GM21526 (cell line): ENCODE measurements around the gene C19orf67.

Experiments
- ATAC-seq: cut with Tn5 transposase; IDR thresholded peaks from one replicate; pipeline ENCODE4 v1.9.1; 2021; ENCODE audit warnings: moderate library complexity; ENCODE audit not compliant: unreplicated experiment, low FRiP score

The C19orf67 gene

DNA sequence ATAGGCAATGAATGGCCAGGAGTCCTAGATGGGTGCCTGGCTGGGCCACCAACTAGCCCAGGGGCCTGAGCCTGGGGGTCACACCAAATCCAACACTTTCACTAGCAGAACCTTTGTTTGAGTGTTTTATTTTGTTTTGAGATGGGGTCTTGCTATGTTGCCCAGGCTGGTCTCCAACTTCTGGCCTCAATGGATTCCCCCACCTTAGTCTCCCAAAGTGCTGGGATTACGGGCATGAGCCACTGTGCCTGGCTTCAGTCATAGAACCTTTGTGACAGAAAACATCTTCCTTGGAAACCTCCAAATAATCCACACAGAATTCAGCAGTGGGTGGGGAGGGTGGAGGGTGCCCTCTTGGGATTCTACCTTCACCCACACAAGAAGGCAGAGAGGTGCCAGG is 25.9 kb upstream of the C19orf67 start:
- no peak for ATAC-seq

DNA sequence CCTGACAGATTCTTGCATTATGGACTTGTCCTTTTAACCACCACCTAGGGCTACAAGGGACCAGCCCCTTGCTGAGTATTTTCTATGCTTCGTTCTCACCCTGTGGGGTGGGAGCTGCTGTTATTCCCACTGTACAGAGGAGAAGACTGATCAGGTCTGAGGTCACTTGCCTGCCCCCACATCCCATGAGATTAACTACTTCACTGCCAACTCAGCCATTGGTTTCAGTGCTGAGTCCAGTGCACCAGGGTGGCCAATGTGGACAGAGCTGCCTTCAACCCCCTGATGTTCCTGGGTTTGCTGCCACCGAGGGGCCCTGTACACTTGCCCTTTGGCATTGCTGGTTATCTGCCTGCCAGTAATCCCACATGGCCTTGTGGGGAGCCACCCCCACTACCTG is 25.1 kb upstream of the C19orf67 start:
- ATAC-seq = no peak

DNA sequence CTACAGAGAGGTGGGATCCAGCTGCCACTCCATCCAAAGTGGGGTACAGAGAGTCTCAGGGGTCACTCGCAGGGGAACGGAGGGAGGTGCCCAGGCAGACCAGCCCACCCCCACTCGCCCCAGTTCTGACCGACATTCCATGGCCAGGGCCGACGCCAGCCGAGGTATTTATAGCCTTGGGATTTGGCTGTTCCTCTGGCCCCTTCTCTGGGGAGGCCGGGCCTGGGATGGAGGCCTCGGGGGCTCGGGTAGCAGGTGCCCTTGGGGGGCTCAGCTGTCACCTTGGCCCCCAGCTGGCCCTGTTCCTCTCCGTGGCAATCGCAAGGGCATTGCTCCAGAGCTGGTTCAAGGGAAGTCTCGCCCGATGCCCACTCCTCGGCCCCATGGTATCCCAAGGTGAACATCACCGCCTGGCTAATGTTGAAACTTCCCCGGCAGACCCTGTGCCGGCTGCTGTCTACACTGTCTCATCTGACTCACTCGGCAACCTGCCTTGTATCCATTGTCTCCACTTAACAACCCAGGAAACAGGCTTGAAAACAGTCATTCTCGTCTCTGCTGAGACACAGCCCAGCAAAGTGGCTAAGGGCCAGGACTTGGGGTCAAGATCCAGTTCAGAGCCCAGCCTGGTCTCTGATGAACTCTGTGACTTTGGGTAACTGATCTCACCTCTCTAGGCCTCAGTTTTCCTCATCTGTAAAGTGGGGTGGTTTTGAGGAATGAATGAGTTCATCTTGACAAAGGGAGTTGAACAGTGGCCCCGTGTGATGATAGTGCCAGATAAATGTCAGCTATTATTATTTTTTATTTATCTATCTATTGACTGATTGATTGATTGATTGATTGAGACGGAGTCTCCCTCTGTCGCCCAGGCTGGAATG is 22.2 kb upstream of the C19orf67 start:
- ATAC-seq = no peak

DNA sequence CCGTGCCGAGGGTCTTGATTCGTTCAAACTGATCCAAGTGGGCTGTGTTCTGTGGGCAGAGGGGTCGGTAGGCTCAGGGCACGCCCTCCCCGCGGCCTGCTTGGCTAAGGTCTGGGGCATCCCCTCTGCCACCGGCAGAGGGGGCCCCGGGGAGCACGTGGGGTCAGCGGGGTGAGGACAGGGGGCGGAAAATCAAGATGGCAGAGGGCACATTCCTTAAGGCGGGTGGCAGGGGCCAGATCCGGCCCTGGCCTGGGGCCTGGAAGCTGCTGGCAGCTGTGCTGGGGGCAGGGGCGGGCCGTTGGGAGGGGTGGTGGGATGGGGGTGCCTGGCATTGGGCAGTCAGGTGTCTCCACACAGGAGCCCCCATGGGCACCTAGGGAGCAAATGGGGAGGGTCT is 21.3 kb upstream of the C19orf67 start:
- ATAC-seq = no peak

DNA sequence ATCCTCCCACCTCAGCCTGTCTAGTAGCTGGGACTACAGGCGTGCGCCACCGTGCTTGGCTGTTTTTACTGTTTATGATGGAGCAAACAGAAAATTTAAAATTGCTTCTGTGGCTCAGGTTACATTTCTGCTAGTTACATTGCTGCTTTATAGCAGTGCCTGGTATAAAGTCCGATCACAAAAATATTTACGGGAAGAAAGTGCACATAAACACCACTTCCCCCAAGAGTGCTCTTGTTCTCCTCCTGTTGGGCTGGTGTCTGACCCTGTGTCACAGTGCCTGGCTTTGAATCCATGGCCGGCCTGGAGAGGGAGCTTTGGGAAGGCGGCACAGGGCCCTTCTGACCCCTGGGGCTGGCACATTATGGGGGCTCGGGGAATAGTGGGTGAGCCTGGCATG is 20.1 kb upstream of the C19orf67 start:
- no peak for ATAC-seq

DNA sequence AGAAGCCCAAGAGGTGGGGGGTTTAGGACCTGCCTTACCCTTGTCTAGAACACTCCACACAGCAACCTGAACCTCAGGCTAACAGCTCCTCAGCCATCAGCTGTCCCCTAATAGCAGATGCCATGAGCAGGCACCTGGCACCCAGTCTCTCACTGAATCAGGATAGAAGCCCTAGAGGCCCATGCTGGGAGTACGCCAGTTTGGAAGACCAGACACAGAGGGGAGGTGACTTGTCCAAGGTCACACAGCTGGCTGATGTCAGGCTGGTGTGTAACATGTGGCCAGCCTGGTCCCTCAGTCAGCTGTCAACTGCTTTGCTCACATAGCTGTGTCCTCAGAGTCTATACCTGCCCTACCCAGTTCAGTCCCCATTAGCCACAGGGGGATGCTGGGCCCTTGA is 17.7 kb upstream of the C19orf67 start:
- ATAC-seq = no peak

DNA sequence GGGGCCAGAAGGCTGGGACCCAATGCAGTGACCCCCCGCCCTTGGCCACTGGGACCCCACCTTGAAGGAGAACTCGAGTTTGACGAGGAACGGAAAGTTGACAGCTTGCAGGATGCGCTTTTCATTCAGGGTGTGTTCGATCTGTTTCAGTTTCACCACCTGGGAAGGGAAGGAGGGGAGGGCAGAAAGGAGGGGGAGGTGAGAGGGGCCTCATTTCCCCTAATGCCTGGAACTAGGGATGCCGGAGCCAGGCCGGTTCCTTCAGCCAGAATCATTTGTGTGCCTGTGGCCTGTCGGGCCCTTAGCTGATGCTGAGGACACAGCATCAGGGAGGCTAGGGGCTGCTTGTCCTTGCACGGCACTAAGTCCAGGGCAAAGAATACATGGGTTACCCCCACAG is 17.2 kb upstream of the C19orf67 start:
- ATAC-seq = no peak

DNA sequence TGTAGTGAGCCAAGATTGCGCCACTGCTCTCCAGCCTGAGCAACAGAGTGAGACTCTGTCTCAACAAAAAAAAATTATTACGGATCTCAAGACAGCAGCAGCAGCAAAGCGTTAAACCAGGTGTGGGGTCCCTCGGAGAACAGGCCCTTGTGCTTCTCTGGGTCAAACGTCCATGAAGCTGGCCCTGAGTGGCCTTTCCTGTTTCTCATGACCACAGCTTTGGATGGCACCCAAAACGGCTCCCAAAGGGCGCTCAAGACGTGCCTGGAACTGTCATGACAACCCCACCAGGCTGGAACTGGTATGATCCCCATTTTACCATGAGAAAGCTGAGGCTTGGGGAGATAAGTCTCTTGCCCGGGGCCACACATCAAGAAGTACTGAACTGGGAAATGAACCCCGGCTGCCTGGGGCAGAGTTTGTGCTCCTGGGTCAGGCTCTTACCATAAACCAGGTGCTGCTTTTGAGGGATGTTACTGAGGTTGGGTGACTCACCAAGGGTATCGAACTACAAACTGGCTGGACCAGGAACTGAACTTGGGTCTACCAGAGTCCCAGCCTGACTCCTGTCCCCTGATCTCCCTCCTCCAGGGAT is 16.6 kb upstream of the C19orf67 start:
- ATAC-seq = no peak

DNA sequence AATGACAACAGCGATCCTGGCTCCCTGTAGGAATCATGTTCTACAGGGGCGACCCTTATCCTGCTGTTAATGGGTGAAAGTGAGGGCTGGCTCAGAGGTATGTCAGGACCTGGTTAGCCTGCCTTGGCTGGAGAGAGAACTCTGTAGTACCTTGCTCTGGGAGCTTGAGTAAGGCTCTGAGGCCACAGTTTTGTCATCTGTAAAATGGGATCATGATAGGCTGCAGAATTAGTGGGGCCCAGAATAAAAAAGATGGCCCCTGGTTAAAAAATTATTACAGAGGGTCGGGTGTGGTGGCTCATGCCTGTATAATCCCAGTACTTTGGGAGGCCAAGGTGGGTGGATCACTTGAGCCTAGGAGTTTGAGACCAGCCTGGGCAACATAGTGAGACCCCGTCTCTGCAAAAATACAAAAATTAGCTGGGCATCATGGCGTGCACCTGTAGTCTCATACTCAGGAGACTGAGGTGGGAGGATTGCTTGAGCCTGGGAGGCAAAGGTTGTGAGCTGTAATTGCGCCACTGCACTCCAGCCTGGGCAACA is 15.5 kb upstream of the C19orf67 start:
- ATAC-seq = no peak

DNA sequence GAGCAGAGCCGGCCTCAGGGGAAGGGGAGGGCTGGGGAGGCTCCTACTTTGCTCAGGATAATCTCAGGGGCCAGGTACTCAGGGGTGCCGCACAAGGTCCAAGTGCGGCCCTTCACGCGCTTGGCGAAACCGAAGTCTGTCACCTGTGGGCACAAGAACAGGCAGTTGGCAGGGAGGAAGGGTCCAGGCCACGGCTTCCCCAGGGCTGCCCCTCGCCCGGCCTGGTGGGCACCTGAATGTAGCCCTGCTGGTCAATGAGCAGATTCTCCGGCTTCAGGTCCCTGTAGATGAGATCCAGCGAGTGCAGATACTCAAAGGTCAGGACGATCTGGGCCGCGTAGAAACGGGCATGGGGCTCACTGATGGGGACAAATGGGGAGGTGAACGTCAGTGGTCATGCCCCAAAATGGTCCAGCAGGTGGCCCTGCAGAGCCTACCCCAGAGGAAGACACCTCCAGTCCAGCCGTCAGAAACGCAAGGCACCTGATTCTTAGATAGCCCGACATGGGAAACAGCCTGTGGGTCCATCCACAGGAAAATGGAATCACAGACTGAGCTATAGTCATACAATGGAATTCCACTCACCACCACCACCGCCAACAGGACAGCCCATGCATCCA is 12.1 kb upstream of the C19orf67 start:
- no peak for ATAC-seq

DNA sequence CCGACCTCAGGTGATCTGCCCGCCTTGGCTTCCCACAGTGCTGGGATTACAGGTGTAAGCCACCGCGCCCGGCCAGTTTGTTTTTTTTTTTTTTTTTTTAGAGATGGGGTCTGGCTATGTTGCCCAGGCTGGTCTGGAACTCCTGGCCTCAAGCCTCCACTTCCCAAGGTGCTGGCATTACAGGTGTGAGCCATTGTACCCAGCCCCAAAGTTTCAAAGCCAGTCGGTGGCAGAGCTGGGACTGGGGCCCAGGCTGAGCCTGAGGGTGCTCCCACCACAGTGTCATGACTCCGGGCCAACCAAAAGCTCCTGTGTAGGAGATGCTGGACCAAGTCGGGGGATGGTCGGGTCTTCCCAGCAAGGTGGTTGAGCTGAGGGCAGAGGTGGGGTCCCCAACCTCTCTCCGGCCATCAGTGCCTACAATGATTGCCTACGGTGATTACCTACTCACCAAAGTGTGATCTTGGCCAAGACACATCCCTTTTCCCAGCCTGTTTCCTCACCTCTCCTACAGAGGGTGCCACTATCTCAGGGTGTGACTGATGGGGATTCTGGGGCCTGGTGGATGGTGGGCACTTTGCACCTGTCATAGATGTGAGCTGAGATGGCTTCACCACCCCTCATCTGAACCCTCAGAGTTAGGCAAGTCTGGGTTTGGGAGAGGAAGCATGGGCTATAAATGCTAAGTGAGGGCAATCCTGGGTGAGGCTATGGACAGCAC is 10.8 kb upstream of the C19orf67 start:
- ATAC-seq = no peak

DNA sequence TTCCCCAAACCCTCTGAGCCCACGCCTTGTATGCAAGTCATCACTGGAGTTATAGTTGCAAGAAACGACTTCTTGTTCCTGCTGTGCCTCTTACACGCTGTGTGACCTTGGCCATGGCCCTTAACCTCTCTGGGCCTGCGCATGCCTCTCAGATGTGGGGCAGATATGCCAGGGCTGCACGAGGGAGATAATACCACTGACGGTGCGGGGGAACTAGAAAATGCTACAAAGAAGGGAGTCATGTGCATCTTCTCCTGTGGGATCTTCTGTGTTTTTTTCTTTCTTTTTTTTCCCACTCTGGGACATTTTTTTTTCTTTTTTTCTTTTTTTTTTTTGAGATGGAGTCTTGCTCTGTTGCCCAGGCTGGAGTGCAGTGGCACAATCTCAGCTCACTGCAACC is 9.3 kb upstream of the C19orf67 start:
- ATAC-seq = no peak

DNA sequence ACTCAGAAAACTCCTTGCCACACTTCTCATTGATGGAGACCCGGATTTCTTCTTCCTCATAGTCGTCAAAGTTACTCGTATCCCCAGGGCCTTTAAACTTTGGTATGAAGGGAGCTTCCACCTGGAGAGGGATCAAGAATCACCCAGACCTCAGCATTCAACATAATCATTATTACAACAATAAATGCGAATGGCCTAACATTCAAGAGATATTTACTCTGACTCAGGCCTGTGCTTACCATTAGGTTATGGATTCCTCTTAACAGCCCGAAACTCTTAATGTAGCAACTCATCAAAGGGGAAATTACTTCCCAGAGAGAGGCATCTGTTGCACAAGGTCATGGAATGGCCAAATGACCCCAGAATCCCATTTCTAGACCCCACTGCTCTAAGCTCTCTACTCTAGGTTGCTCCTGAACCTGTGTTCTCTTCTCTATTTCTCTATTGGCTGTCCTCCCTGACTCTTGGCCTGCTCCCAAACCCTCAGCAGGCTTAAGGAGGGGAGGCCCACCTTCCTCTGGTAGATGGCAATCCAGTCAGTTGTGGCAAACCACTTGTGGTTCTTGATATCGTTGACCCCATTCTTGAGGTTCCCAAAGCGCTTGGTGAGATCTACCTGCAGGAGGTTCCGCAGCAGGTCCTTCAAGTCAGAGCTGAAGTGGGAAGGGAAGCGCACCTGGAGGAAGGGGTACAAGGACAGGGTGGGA is 7.7 kb upstream of the C19orf67 start:
- ATAC-seq = no peak

DNA sequence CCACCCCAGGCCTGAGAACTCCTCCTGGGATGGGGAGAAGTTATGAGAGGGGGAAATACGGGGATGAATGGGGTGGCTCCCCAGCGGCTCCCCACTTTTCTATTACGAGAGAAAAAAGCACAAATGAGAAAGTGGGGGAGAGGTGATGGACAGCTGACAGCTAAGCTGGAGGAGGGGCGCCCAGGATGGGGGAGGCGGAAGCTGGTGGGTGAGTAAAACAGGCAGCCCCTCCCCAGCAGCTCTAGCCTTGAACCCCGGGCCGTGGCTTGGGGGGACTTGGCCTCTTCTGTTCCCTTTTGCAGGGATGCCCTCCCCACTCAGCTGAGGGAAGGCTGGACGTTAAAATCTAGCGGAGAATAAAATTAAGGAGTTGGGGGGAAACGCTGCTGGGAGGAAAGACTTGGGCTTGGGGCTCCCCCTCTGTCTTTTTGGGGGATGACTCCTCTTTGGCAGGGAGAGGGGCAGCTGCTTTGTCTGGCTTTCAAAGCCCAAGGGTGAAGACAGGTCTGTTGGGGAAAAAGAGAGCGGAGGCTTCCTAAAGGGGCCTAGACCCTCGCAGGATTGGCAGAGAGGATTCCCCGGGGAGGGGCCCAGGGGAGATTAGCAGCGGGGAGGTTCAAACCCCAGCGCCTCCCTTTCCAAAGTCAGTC is 6.4 kb upstream of the C19orf67 start:
- ATAC-seq = peak; percentile 9

DNA sequence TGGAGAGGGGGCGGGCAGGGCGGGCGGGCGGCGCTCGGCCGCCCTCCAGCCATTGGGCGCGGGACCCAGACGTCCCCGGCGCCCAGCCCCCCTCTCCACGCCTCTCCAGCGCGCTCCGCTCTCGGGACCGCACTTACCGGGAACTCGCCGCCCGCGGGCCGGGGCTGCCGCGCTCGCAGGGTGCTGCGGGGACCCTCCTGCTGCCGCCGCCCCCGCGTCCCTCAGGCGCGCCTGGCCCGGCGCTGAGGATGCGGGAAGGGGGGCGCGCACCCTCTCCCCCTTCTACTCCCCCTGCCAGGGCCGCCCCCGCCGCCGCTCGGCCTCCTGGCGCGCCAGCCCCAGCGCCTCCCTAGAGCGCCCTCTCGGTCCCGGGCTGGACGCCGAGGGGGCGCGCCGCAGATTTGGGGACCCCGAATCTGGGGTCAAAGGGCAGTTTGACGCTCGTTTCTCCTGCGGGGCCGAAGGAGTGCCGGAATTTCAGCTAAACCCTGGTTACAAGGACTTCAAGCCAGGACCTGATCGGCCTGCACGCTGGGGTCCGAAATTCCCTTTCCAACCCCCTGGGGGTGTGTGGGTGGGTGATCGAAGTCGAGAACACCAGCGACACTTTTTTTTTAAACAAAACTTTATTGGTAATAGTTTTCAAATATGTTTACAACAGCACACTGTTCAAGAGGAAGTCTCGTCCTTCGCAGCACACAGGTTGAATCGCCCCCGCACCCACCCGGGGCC is 5.7 kb upstream of the C19orf67 start:
- ATAC-seq = peak; percentile 37

DNA sequence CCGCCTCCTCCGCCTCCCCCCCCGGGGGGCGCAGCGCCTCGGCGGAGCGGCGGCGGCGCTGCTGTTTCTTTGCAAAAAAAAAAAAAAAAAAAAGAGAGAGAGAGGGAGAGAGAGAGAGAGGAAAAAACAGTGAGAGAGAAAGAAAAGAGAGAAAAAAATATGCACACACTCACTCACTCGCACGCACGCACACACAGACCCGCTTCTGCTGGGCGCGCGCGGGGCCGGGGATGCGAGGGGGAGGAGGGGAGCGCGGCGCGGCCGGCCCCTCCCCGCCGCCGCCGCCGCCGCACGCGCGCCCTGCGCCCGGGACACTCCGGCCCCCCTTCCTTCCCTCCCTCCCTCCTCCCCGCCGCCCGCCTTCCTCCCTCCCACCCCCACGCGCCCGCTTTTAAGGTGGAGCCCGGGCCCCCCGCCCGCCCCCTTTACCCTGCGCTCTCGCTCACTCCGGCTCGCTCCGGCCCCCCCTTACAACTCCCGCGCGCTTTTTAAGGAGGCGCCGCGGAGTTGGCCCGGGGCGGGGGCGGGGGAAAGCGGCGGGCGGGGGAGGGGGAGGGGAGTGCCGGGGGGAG is 5.0 kb upstream of the C19orf67 start, which contains the start of gene SAMD1:
SAMD1 (minus strand) TSS at position 243 of the 572 bp plus-strand sequence.
- ATAC-seq = peak; percentile 20

DNA sequence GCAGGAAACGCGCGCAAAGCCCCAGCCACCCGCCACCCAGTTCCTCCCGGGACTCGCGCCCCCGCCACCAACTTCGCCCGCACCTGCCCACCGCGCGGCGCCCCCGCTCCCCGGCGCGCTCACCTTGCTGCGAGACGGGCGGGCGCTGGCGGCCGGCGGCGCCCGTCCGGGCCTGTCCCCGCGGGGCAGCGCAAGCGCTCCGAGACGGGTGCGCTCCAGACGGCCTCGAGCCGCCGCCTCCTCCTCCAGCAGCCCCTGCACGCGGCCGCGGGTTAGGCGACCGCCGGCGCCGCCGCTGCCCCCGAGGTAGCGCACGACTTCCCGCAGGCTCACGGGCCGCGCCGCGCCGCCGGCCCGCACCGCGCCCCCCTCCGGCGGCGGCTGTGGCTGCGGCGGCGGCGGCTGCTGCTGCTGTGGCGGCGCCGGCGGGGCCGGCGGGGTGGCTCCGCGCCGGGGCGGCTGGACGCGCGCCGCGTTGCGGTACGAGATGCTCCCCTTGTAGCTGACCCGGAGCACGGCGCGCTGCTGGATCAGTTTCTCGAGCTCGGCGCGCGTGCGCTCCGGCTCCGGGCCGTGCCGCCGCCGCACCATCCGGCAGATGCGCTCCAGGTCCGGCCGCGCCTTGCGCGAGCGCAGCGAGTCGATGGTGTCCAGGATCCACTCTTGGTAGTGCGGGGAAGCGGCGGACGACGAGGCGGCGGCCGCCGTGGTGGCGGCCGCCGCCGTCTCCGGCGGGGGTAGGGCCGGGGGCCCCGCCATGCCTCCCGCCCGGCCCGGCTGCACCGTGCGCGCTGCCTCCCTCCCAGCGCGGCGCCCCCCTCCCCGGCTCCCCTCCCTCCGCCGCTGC is 4.3 kb upstream of the C19orf67 start:
- ATAC-seq = no peak

DNA sequence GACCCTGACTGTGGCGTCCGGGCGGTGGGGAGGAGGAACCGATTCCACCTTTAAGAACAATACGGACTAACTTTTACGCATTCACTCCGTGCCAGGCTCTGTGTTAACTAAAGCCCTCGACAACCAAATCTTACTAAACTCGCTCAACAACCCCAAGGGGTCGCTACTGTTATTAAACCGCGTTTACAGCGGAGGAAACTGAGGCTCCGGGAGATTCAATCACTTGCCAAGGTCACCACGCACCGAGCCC is 3.8 kb upstream of the C19orf67 start:
- no peak for ATAC-seq
